Smooth muscle cell (in vitro differentiated cells): ENCODE data around the gene DLK1. TPM values are rescaled to one million over a fixed set of nuclear protein-coding genes. Genes with fewer than 3 reads are reported as not detected.

Experiments
- DNase-seq: peaks from one replicate; lab custom pipeline; 2025; ENCODE audit not compliant: unreplicated experiment; lab: John Stamatoyannopoulos, UW
- H2AFZ ChIP-seq: fragments of 200-600 bp; sonication (generic); 2 replicates; pipeline ENCODE4 v1.6.0; 2016; ENCODE audit warnings: antibody characterized with exemption, low read depth, mild to moderate bottlenecking
- H3F3A ChIP-seq: fragments of 200-600 bp; sonication (generic); 2 replicates; pipeline ENCODE4 v1.6.0; 2017; ENCODE audit warnings: antibody characterized with exemption, low read depth
- H3K27ac ChIP-seq: fragments of 200-600 bp; sonication (generic); 2 replicates; pipeline ENCODE4 v1.5.1; 2016; ENCODE audit warnings: low read depth, mild to moderate bottlenecking
- H3K27me3 ChIP-seq: fragments of 200-600 bp; sonication (generic); 2 replicates; pipeline ENCODE4 v1.6.1; 2016; ENCODE audit warnings: low read depth, mild to moderate bottlenecking
- H3K36me3 ChIP-seq: fragments of 200-600 bp; sonication (generic); 2 replicates; pipeline ENCODE4 v1.5.1; 2016; ENCODE audit warnings: low read depth
- H3K4me1 ChIP-seq: fragments of 200-600 bp; sonication (generic); 2 replicates; pipeline ENCODE4 v1.5.1; 2016; ENCODE audit warnings: low read depth
- H3K4me2 ChIP-seq: fragments of 200-600 bp; sonication (generic); 2 replicates; pipeline ENCODE4 v1.6.0; 2016; ENCODE audit warnings: mild to moderate bottlenecking
- H3K4me3 ChIP-seq: fragments of 200-600 bp; sonication (generic); 2 replicates; pipeline ENCODE4 v1.5.1; 2016; ENCODE audit warnings: mild to moderate bottlenecking
- H3K79me2 ChIP-seq: fragments of 200-600 bp; sonication (generic); 2 replicates; pipeline ENCODE4 v1.6.0; 2016; ENCODE audit warnings: low read depth, mild to moderate bottlenecking
- H3K9ac ChIP-seq: fragments of 200-600 bp; sonication (generic); 2 replicates; pipeline ENCODE4 v1.6.0; 2016; ENCODE audit warnings: low read depth
- H3K9me3 ChIP-seq: fragments of 200-600 bp; sonication (generic); replicated peaks from 2 replicates; pipeline ENCODE4 v1.5.1; 2016; ENCODE audit warnings: low read depth
- H4K20me1 ChIP-seq: fragments of 200-600 bp; sonication (generic); 2 replicates; pipeline ENCODE4 v1.6.0; 2016; ENCODE audit warnings: low read depth
- CTCF ChIP-seq: fragments of 200-600 bp; sonication (generic); IDR thresholded peaks from 2 replicates; pipeline ENCODE4 v1.5.1; 2017; ENCODE audit warnings: borderline replicate concordance, mild to moderate bottlenecking, antibody characterized with exemption; ENCODE audit not compliant: insufficient read depth, poor library complexity, severe bottlenecking
- WGBS: methylation state at CpG from one replicate; pipeline ENCODE4 v1.1.7; 2016; ENCODE audit warnings: low lambda C conversion rate; 5-methylcytosine and 5-hydroxymethylcytosine counted together
- polyA plus RNA-seq: library from polyadenylated mRNA; unstranded; fragments of >200 nt; fragmentation: Nextera tagmentation; extraction: Ambion mirVana; gene quantifications from 2 replicates; pipeline ENCODE4 v1.2.1, GENCODE V29; 2016
- total RNA-seq: library from RNA; depleted of rRNA; stranded (reverse); fragments of >200 nt; gene quantifications from 2 replicates; pipeline ENCODE4 v1.2.3, GENCODE V29; 2014

Gene DLK1
- total and polyA plus RNA-seq, 2 experiments from 2014 or later = 3,515 to 15,731 TPM

DNA sequence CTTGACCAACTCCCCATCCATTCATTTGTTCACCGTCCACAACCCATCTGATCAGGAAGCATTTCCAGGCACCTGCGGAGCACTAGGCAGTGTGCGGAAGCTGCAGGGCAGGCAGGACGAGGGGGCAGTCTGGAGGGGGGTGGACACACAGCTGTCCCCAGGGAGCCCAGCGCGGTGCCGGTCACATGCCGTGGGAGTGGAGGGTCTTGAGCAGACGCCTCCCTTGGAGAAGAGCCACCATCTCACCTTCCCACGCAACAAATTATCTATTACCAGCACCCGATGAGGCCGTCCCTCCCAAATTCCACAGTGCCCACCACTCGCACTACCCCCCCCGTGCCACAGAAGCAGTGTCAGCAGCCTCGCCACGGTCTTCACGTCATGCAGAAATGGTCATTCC lies 10.8 kb downstream of the DLK1 start:
- Histone ChIP-seq H3K27me3 (no peaks in the 10 kb centered on the region), H3F3A (peaks cover 18% of the 10 kb centered on the region), H2AFZ (no peak overlapping the region), H3K9ac (no peak overlapping the region), H3K9me3 (no peaks in the 10 kb centered on the region), H3K27ac (no peak overlapping the region), H3K4me1 (no peaks in the 10 kb centered on the region), H3K79me2 (no peaks in the 10 kb centered on the region), H4K20me1 (no peaks in the 10 kb centered on the region), H3K36me3 (no peaks in the 10 kb centered on the region), H3K4me3 (no peak overlapping the region), H3K4me2 (no peak overlapping the region)
- no peak for DNase-seq
- no peak for TF ChIP-seq CTCF
- WGBS = 84% methylated on average over 17 of the region's 17 CpGs

- TF ChIP-seq CTCF = no peak
- H3K9ac ChIP-seq = no peak overlapping the region
- peaks cover 18% of the 10 kb centered on the region for H3F3A ChIP-seq
- no peaks in the 10 kb centered on the region for H3K27me3 ChIP-seq
- H3K9me3 ChIP-seq = no peaks in the 10 kb centered on the region
- no peaks in the 10 kb centered on the region for H4K20me1 ChIP-seq
- no peaks in the 10 kb centered on the region for H3K36me3 ChIP-seq
- no peak overlapping the region for H3K27ac ChIP-seq
- DNase-seq = no peak
- no peaks in the 10 kb centered on the region for H3K4me1 ChIP-seq
- WGBS = 97% methylated on average over 6 of the region's 6 CpGs
- no peak overlapping the region for H2AFZ ChIP-seq
- no peak overlapping the region for H3K4me3 ChIP-seq
- H3K79me2 ChIP-seq = no peaks in the 10 kb centered on the region
- no peak overlapping the region for H3K4me2 ChIP-seq
Measured at GRCh38 chr14:100738269-100738691, 11.6 kb downstream of the DLK1 start.

DNA sequence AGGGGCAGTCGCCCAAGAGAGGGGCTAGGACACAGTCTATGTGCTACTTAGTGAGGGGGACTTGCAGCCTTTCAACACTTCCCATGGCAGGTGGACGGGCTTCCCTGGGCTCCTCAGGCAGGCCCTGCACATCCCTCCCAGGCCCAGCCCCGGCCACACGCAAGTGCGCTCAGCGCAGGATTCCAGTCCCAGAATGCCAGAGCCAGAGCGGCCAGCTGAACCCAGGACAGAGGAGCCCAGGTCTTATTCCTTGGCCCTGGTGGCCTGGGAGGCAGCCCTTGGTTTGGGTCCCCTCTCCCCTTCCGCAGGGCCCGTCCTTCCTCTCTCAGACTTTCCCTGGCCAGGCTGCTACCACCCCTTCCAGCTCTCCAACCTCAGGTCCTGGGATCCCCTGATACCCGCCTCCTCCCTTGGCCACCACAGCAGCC lies 12.0 kb downstream of the DLK1 start:
- DNase-seq = no peak
- Histone ChIP-seq H3K4me2 (no peak overlapping the region), H3K9me3 (no peaks in the 10 kb centered on the region), H3K79me2 (no peaks in the 10 kb centered on the region), H3K4me1 (no peaks in the 10 kb centered on the region), H3F3A (peaks cover 18% of the 10 kb centered on the region), H3K9ac (no peak overlapping the region), H3K36me3 (no peaks in the 10 kb centered on the region), H3K4me3 (no peak overlapping the region), H2AFZ (no peak overlapping the region), H3K27me3 (no peaks in the 10 kb centered on the region), H3K27ac (peak overlapping the region; percentile 2), H4K20me1 (no peaks in the 10 kb centered on the region)
- WGBS = 98% methylated on average over 10 of the region's 10 CpGs
- no peak for TF ChIP-seq CTCF

DNA sequence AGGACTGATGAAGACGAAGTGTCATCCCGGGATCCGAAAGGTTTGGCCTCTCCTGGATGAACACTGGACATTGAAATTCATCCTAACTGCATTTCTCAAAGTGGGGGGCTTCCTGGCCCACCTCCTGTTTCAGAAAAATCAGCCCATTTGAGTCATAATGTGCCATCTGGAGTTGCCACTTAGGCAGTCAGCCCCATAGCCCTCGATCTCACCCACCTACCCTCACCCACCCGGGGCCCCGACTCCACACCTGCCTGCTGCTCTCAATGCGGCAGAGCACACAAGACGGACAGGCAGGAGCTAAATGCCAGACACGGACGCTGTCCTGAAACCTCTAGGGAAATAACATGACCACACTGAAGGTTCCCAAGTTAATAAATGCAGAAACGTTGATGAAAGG lies 12.6 kb downstream of the DLK1 start:
- no peak overlapping the region for H3K9ac ChIP-seq
- no peaks in the 10 kb centered on the region for H4K20me1 ChIP-seq
- no peaks in the 10 kb centered on the region for H3K36me3 ChIP-seq
- 89% methylated on average over 11 of the region's 11 CpGs for WGBS
- no peak overlapping the region for H3K4me2 ChIP-seq
- no peak overlapping the region for H2AFZ ChIP-seq
- DNase-seq = no peak
- TF ChIP-seq CTCF = no peak
- H3K79me2 ChIP-seq = no peaks in the 10 kb centered on the region
- H3K27me3 ChIP-seq = no peaks in the 10 kb centered on the region
- no peaks in the 10 kb centered on the region for H3K9me3 ChIP-seq
- peak overlapping the region; percentile 2 for H3K27ac ChIP-seq
- no peak overlapping the region for H3K4me3 ChIP-seq
- no peaks in the 10 kb centered on the region for H3K4me1 ChIP-seq
- peaks cover 18% of the 10 kb centered on the region for H3F3A ChIP-seq
